Subcutaneous abdominal adipose tissue (tissue), 5 donors: Measurements from ENCODE around the gene AKR1D1.

ENCODE experiments used
- H3K27ac ChIP-seq: one replicate; pipeline ENCODE4 v1.7.0; 2013; ENCODE audit warnings: low read depth, mild to moderate bottlenecking, inconsistent platforms, low read length, moderate library complexity
- H3K27me3 ChIP-seq, 5 donors: one replicate each; pipeline ENCODE4 v1.7.0; 2013; ENCODE audit warnings: low read length in 5 of 5, inconsistent platforms in 1 of 5; ENCODE audit not compliant: control insufficient read depth in 5 of 5, insufficient read depth in 4 of 5
- H3K36me3 ChIP-seq, 5 donors: one replicate each; pipeline ENCODE4 v1.7.0; 2013; ENCODE audit warnings: low read length in 5 of 5; ENCODE audit not compliant: control insufficient read depth in 5 of 5, insufficient read depth in 5 of 5
- H3K4me1 ChIP-seq, 5 donors: one replicate each; pipeline ENCODE4 v1.7.0; 2013; ENCODE audit warnings: low read length in 5 of 5, mild to moderate bottlenecking in 3 of 5, moderate library complexity in 1 of 5; ENCODE audit not compliant: control insufficient read depth in 5 of 5, insufficient read depth in 5 of 5
- H3K4me3 ChIP-seq, 5 donors: one replicate each; pipeline ENCODE4 v1.7.0; 2013; ENCODE audit warnings: low read length in 5 of 5, low read depth in 1 of 5
- H3K9ac ChIP-seq, 5 donors: one replicate each; pipeline ENCODE4 v1.7.0; 2013; ENCODE audit warnings: low read length in 5 of 5, mild to moderate bottlenecking in 4 of 5, moderate library complexity in 3 of 5
- H3K9me3 ChIP-seq, 5 donors: one replicate each; pipeline ENCODE4 v1.7.0; 2013; ENCODE audit warnings: low read length in 5 of 5; ENCODE audit not compliant: control insufficient read depth in 5 of 5
- donor health status: healthy.
- donor health status: healthy.
- donor health status: healthy.
- donor health status: healthy.
- donor health status: healthy.

AKR1D1 gene

DNA sequence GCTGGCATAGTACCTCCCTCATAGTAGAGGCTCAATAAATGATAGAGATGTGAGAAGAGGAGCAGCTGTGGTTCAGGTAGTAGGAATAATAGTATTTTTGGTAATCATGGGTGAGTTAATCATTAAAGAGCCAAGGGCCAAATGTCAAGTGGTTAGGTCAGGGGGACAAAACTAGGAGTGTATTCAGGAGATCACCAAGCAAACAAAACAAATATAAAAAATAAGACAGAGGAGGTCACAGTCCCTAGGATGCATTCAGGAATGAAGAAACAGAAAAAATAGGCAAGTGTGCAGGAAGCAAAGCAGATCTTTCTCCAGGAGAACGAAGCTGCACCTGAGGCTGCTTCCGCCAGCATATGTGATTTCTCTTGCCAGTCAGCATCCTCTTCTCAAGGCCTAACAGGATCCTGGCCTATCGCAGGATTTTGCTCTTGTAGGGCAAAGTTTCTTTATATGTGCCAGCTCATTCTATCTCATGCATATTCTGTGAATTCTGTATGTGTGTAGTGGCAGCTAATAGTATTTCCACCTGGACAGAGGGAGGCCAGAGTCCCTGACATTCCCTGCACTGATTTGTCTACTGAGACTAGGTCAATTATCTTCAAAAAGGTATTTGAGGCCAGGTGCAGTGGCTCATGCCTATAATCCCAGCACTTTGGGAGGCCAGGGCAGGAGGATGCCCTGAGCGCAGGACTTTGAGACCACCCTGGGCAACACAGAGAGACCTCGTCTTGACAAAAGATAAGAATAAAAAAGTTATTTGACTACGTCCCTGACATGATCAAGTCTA, 82.7 kb downstream of the AKR1D1 start:
- Histone ChIP-seq H3K9me3 (no peaks in the 10 kb centered on the region), H3K4me1 (no peaks in the 10 kb centered on the region), H3K4me3 (no peak overlapping the region), H3K27me3 (no peaks in the 10 kb centered on the region), H3K9ac (no peak overlapping the region), H3K27ac (no peak overlapping the region), H3K36me3 (no peaks in the 10 kb centered on the region)

GRCh38 chr7:138161600-138162081, 85.4 kb downstream of the AKR1D1 start:
- H3K4me1 ChIP-seq: no peaks in the 10 kb centered on the region
- no peak overlapping the region for H3K27ac ChIP-seq
- H3K9ac ChIP-seq: no peak overlapping the region
- H3K4me3 ChIP-seq: no peak overlapping the region
- no peaks in the 10 kb centered on the region for H3K27me3 ChIP-seq
- H3K9me3 ChIP-seq: peaks cover 4 to 13% (median 8%) of the 10 kb centered on the region in 5 donors
- H3K36me3 ChIP-seq: no peaks in the 10 kb centered on the region

- H3K36me3 ChIP-seq: no peaks in the 10 kb centered on the region
- peaks cover 4 to 13% (median 8%) of the 10 kb centered on the region in 5 donors for H3K9me3 ChIP-seq
- H3K27me3 ChIP-seq: no peaks in the 10 kb centered on the region
- no peaks in the 10 kb centered on the region for H3K4me1 ChIP-seq
- no peak overlapping the region for H3K27ac ChIP-seq
- no peak overlapping the region for H3K4me3 ChIP-seq
- no peak overlapping the region for H3K9ac ChIP-seq
Observed at GRCh38 chr7:138162236-138162635, 86.0 kb downstream of the AKR1D1 start.

DNA sequence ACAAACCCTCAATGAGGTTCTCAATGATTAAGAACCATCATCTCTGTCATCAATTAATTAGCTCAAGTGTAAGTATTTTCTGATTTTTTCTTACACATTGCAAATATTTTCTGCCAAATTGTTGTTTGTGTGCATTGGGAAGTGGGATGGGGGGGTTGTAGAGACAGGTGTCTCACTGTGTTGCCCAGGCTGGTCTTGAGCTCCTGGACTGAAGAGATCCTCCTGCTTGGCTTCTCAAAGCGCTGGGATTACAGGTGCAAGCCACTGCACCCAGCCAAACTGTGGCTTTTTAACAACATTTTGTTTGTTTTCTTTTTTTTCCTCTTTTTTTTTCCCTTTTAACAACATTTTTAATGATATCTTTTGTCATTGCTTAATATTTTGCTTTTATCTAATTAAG, 87.5 kb downstream of the AKR1D1 start:
- H3K27ac ChIP-seq: no peak overlapping the region
- H3K9ac ChIP-seq: no peak overlapping the region
- no peaks in the 10 kb centered on the region for H3K4me1 ChIP-seq
- H3K36me3 ChIP-seq: no peaks in the 10 kb centered on the region
- H3K9me3 ChIP-seq: peaks cover 4 to 13% (median 8%) of the 10 kb centered on the region in 5 donors
- H3K4me3 ChIP-seq: no peak overlapping the region
- H3K27me3 ChIP-seq: no peaks in the 10 kb centered on the region

DNA sequence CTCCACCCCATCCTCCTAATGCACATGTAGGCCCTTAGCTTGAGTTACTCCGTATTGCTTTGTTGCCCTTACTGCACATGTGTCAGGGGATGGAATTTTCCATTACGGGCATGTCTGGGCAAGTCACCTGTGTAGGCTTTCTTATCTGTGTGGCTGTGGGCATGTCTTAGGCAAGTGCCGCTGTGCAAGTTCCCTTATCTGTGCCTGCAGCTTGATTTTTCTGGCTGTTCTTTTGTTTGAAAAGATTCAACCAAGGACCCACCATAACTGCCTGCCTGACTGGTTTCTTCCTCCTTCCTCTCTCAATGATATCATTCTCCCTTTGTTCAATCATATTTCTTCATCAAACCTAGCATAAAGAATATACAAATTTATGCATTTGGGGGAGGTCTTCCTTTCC, 88.5 kb downstream of the AKR1D1 start:
- Histone ChIP-seq H3K9me3 (peaks cover 4 to 13% (median 8%) of the 10 kb centered on the region in 5 donors), H3K4me3 (peak overlapping the region in 1 of 5 donors; percentile 5), H3K27me3 (no peaks in the 10 kb centered on the region), H3K27ac (no peak overlapping the region), H3K9ac (no peak overlapping the region), H3K36me3 (no peaks in the 10 kb centered on the region), H3K4me1 (no peaks in the 10 kb centered on the region)

DNA sequence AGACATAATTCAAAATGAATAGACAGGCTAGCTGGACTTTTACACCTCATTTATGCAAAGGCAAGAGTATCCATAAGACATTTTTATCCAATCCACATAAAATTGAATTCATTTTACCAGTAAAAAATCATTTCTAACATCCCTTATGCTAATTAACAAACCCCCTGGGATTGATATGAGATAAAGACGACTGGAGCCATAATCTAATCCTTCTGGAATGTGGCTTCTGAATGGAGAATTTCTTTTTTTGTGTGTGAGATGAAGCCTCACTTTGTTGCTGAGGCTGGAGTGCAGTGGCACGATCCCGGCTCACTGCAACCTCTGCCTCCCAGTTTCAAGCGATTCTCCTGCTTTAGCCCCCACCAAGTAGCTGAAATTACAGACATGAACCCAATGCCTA, 90.4 kb downstream of the AKR1D1 start:
- Histone ChIP-seq H3K9me3 (peaks cover 4 to 13% (median 8%) of the 10 kb centered on the region in 5 donors), H3K36me3 (no peaks in the 10 kb centered on the region), H3K4me3 (no peak overlapping the region), H3K27me3 (no peaks in the 10 kb centered on the region), H3K27ac (no peak overlapping the region), H3K9ac (no peak overlapping the region), H3K4me1 (no peaks in the 10 kb centered on the region)

DNA sequence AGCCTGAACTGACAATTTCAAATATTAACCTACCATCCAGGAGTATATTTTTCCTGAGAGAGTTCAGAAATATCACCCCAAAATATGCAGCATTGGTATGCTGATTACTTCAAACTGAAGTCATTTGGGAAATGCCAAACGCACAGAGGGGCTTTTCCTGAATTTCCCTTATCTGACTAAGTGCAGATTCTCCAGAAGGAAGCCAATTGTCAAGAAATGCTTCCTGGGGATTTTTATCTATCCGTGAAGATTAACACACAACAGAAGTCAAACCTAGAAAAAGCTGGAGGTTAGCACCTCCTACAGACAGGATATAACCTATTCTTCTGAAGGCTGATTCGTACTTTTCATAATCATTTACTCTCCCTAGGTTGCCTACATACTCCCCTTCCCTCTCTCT, 91.0 kb downstream of the AKR1D1 start:
- H3K4me3 ChIP-seq: no peak overlapping the region
- no peaks in the 10 kb centered on the region for H3K36me3 ChIP-seq
- H3K27me3 ChIP-seq: no peaks in the 10 kb centered on the region
- peaks cover 4 to 13% (median 8%) of the 10 kb centered on the region in 5 donors for H3K9me3 ChIP-seq
- no peak overlapping the region for H3K27ac ChIP-seq
- H3K9ac ChIP-seq: no peak overlapping the region
- H3K4me1 ChIP-seq: no peaks in the 10 kb centered on the region

GRCh38 chr7:138167869-138168296, 91.6 kb downstream of the AKR1D1 start:
- Histone ChIP-seq H3K4me1 (no peaks in the 10 kb centered on the region), H3K9me3 (peaks cover 4 to 16% (median 8%) of the 10 kb centered on the region in 5 donors), H3K36me3 (no peaks in the 10 kb centered on the region), H3K9ac (no peak overlapping the region), H3K27ac (no peak overlapping the region), H3K4me3 (no peak overlapping the region), H3K27me3 (no peaks in the 10 kb centered on the region)
